HL-60 (cell line): ENCODE measurements around the gene PIGT.

Experiments
- CTCF ChIP-seq: IDR thresholded peaks from one replicate; pipeline ENCODE4 v1.5.1; 2011; ENCODE audit warnings: low read length, control low read depth, inconsistent platforms; ENCODE audit not compliant: insufficient read depth
- GABPA ChIP-seq: IDR thresholded peaks from 2 replicates; pipeline ENCODE4 v1.6.1; 2012; ENCODE audit warnings: low read depth
- POLR2AphosphoS5 ChIP-seq: IDR thresholded peaks from 2 replicates; pipeline ENCODE4 v1.6.1; 2012; ENCODE audit warnings: low read depth

GRCh38 chr20:45426320-45427016 is 10.5 kb downstream of the PIGT start:
- TF ChIP-seq CTCF: no peak
- TF ChIP-seq POLR2AphosphoS5: no peak
- no peak for TF ChIP-seq GABPA
